ENCODE data around the gene USP40. TPM values are rescaled to one million over a fixed set of nuclear protein-coding genes. Genes with fewer than 3 reads are reported as not detected.

The USP40 gene
- polyA plus RNA-seq, 1 donor (not counting 4 experiments of a cell fraction or from before 2014, with no cell fraction given), result 37.3 TPM

DNA sequence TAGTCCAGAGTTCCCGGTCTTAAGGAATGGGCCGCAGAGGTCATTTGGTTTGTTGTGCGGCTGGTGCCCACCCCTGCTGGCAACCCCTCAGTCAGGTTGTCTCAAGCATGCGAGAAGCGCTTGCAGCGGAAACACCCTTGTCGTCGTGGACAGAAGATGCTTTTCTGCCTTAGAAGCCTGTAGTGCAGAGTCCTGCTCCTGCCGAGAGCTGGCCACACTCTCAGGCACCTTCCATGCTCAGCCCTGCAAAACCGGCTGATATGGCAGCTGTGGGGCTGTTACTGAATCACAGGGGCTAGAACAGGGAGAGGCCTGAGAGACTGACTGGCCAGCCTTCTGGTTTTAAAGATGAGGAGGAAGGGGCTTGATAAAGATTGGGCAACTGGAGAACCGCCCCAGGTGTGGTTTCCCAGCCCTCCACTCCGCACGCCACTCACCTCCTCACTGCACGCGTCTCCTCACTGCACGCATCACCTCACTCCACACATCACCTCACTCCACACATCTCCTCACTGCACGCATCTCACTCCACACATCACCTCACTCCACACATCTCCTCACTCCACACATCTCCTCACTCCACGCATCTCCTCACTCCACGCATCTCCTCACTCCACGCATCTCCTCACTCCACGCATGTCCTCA, 103.6 kb downstream of the USP40 start:
- Histone ChIP-seq H2AFZ (ENCODE audit: control insufficient read depth, low read length) (no peak overlapping the region), H3K36me3 (ENCODE audit: control insufficient read depth in 2 of 2, extremely low read depth in 1 of 2, insufficient read depth in 2 of 2, low read length in 2 of 2) (peaks cover 11 to 20% of the 10 kb centered on the region in 2 experiments), H3K27me3 (ENCODE audit: control insufficient read depth, extremely low read depth, insufficient read depth, low read length) (no peaks in the 10 kb centered on the region), H3K4me3 (ENCODE audit: control insufficient read depth in 2 of 3, extremely low read depth in 1 of 3, insufficient read depth in 2 of 3, low read depth in 1 of 3, low read length in 3 of 3) (no peak overlapping the region), H3K4me1 (ENCODE audit: control insufficient read depth, extremely low read depth, insufficient read depth, low read length) (no peaks in the 10 kb centered on the region), H3K9ac (ENCODE audit: control insufficient read depth, extremely low read depth, insufficient read depth, low read length) (no peak overlapping the region), H3K9me3 (ENCODE audit: control insufficient read depth, low read depth, low read length) (no peaks in the 10 kb centered on the region), H3K79me2 (ENCODE audit: control insufficient read depth, insufficient read depth, low read length) (no peaks in the 10 kb centered on the region), H3K4me2 (ENCODE audit: control insufficient read depth, extremely low read depth, insufficient read depth, low read depth, low read length) (no peak overlapping the region), H3K9me1 (ENCODE audit: control insufficient read depth, extremely low read depth, insufficient read depth, low read length) (no peaks in the 10 kb centered on the region), H3K27ac (ENCODE audit: control insufficient read depth, insufficient read depth, low read length) (no peak overlapping the region), H4K20me1 (ENCODE audit: control insufficient read depth, extremely low read depth, insufficient read depth, low read length) (no peaks in the 10 kb centered on the region)
- TF ChIP-seq EZH2 (IDR thresholded peaks at IDR 0.05; ENCODE audit: low read length), result no peak
- TF ChIP-seq, protein P1, sequence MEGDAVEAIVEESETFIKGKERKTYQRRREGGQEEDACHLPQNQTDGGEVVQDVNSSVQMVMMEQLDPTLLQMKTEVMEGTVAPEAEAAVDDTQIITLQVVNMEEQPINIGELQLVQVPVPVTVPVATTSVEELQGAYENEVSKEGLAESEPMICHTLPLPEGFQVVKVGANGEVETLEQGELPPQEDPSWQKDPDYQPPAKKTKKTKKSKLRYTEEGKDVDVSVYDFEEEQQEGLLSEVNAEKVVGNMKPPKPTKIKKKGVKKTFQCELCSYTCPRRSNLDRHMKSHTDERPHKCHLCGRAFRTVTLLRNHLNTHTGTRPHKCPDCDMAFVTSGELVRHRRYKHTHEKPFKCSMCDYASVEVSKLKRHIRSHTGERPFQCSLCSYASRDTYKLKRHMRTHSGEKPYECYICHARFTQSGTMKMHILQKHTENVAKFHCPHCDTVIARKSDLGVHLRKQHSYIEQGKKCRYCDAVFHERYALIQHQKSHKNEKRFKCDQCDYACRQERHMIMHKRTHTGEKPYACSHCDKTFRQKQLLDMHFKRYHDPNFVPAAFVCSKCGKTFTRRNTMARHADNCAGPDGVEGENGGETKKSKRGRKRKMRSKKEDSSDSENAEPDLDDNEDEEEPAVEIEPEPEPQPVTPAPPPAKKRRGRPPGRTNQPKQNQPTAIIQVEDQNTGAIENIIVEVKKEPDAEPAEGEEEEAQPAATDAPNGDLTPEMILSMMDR (optimal IDR thresholded peaks at IDR 0.05 in 1 of 3, IDR thresholded peaks at IDR 0.05 in 1 of 3, conservative IDR thresholded peaks at IDR 0.05 in 1 of 3; ENCODE audit: extremely low read depth in 1 of 3, insufficient read depth in 2 of 3, low read length in 3 of 3), result no peak
- dilution Hi-C loops (cut with MboI; ENCODE audit: extremely low pct_ligation_motif_present, low sequenced_read_pairs), result no loop called here
- no peak for DNase-seq (ENCODE audit: low read depth, low spot score)
- FAIRE-seq, result no peak

DNA sequence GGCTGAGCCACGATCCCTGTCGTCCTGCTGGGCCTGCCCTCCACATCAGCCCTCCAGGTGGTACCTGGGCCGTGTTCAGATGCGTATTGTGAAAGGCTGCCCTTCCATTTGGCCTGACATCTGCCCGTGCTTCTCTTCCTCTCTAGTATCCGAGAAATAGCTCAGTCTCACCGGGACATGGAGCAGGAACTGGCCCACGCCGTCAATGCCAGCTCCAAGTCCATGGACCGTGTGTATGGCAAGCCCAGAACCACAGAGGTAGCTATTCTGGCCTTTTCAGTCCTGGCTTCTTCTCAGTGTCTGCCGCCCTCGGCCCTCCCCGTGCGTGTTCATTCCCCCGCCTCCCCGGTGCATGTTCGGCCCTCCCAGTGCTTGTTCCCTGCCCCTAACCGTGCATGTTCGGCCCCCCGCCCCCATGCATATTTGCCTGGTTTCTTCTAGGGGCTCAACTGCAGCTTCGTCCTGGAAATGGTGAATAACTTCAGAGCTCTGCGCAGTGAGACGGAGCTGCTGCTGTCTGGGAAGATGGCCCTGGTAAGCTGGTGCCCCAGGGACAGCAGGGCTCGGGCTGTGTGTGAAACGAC, 104.3 kb downstream of the USP40 start:
- Histone ChIP-seq H3K9me1 (ENCODE audit: control insufficient read depth, extremely low read depth, insufficient read depth, low read length) (no peaks in the 10 kb centered on the region), H3K4me1 (ENCODE audit: control insufficient read depth, extremely low read depth, insufficient read depth, low read length) (no peaks in the 10 kb centered on the region), H3K79me2 (ENCODE audit: control insufficient read depth, insufficient read depth, low read length) (no peaks in the 10 kb centered on the region), H3K36me3 (ENCODE audit: control insufficient read depth in 2 of 2, extremely low read depth in 1 of 2, insufficient read depth in 2 of 2, low read length in 2 of 2) (peaks cover 13 to 17% of the 10 kb centered on the region in 2 experiments), H3K9ac (ENCODE audit: control insufficient read depth, extremely low read depth, insufficient read depth, low read length) (no peak overlapping the region), H3K9me3 (ENCODE audit: control insufficient read depth, low read depth, low read length) (no peaks in the 10 kb centered on the region), H4K20me1 (ENCODE audit: control insufficient read depth, extremely low read depth, insufficient read depth, low read length) (no peaks in the 10 kb centered on the region), H3K4me3 (ENCODE audit: control insufficient read depth in 2 of 3, extremely low read depth in 1 of 3, insufficient read depth in 2 of 3, low read depth in 1 of 3, low read length in 3 of 3) (no peak overlapping the region), H3K4me2 (ENCODE audit: control insufficient read depth, extremely low read depth, insufficient read depth, low read depth, low read length) (no peak overlapping the region), H2AFZ (ENCODE audit: control insufficient read depth, low read length) (no peak overlapping the region), H3K27ac (ENCODE audit: control insufficient read depth, insufficient read depth, low read length) (no peak overlapping the region), H3K27me3 (ENCODE audit: control insufficient read depth, extremely low read depth, insufficient read depth, low read length) (no peaks in the 10 kb centered on the region)
- DNase-seq (ENCODE audit: low read depth, low spot score) (no peak), FAIRE-seq (no peak)
- dilution Hi-C loops (cut with MboI; ENCODE audit: extremely low pct_ligation_motif_present, low sequenced_read_pairs), result no loop called here
- TF ChIP-seq EZH2 (IDR thresholded peaks at IDR 0.05; ENCODE audit: low read length), result no peak
- TF ChIP-seq, protein P1 (optimal IDR thresholded peaks at IDR 0.05 in 1 of 3, IDR thresholded peaks at IDR 0.05 in 1 of 3, conservative IDR thresholded peaks at IDR 0.05 in 1 of 3; ENCODE audit: extremely low read depth in 1 of 3, insufficient read depth in 2 of 3, low read length in 3 of 3), result no peak

Measured in keratinocyte (primary cell).